Mucosa of stomach (tissue), 1 donor: Measurements from ENCODE around the gene BTAF1.
"Not testable (repeated sequence)": the region's sequence is repeated elsewhere in the genome, so short reads cannot be mapped to it uniquely, and the experiment has no call there.

Experiments used
- H3K27me3 ChIP-seq: one replicate; pipeline ENCODE4 v1.7.0; 2013; ENCODE audit warnings: mild to moderate bottlenecking, low read length; ENCODE audit not compliant: control insufficient read depth, insufficient read depth
- H3K36me3 ChIP-seq: one replicate; pipeline ENCODE4 v1.7.0; 2013; ENCODE audit warnings: low read length; ENCODE audit not compliant: control insufficient read depth, insufficient read depth
- H3K4me1 ChIP-seq: one replicate; pipeline ENCODE4 v1.7.0; 2013; ENCODE audit warnings: mild to moderate bottlenecking, low read length; ENCODE audit not compliant: control insufficient read depth, insufficient read depth
- H3K4me3 ChIP-seq: one replicate; pipeline ENCODE4 v1.7.0; 2013; ENCODE audit warnings: low read length
- H3K9ac ChIP-seq: one replicate; pipeline ENCODE4 v1.7.0; 2013; ENCODE audit warnings: mild to moderate bottlenecking, low read length, moderate library complexity
- H3K9me3 ChIP-seq: one replicate; pipeline ENCODE4 v1.7.0; 2013; ENCODE audit warnings: mild to moderate bottlenecking, low read length, moderate library complexity; ENCODE audit not compliant: control insufficient read depth
- donor health status: Pancreatic carcinoma.

The BTAF1 gene

DNA sequence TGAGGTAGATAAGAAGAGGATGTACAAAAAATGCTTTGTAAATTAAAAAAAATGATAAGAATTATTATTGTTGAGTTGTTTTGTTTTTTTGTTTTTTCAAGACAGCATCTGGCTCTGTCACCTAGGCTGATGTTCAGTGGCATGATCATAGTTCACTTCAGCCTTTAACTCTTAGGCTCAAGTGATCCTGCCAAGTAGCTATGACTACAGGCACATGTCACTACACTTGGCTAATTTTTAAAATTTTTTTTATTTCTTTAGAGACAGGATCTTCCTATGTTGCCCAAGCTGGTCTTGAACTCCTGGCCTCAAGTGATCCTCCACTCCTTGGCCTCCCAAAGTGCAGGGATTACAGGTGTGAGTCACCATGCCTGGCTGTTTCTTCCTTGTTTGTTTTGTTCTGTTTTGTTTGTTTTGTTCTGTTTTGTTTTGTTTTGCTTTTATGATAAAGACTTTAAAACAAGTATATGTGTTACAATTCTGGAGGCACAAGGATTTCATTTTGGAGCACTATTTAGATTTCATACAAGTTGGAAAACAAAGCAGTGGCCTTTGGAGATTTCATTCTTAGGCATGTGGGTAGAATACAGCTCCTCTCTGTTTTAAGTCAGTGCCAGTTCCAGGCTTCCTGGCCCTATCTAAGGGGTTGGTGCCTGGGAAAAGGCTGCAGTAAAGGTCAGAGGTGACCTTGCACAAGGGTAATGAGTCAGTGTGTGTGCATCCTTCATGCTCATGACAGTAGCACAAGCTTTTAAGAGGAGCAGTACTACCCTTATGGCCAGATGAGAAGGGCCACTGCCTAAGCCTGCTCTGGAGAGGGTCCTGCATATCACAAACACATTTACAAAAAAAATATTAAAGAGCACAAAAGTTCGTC lies 32.2 kb upstream of the BTAF1 start:
- peaks cover 4% of the 10 kb centered on the region for H3K4me1 ChIP-seq
- H3K9me3 ChIP-seq = no peaks in the 10 kb centered on the region
- no peaks in the 10 kb centered on the region for H3K36me3 ChIP-seq
- no peak overlapping the region for H3K9ac ChIP-seq
- no peak overlapping the region for H3K4me3 ChIP-seq
- peaks cover 19% of the 10 kb centered on the region for H3K27me3 ChIP-seq

- Histone ChIP-seq H3K4me1 (no peaks in the 10 kb centered on the region), H3K27me3 (peaks cover 10% of the 10 kb centered on the region), H3K9ac (no peak overlapping the region), H3K36me3 (no peaks in the 10 kb centered on the region), H3K4me3 (no peak overlapping the region), H3K9me3 (no peaks in the 10 kb centered on the region)
These were observed 30.5 kb upstream of the BTAF1 start for GRCh38 chr10:91893051-91893450.

GRCh38 chr10:91894261-91894685 lies 29.3 kb upstream of the BTAF1 start:
- H3K4me1 ChIP-seq, H3K4me3 ChIP-seq, H3K9me3 ChIP-seq, H3K9ac ChIP-seq, H3K36me3 ChIP-seq, H3K27me3 ChIP-seq: not testable (repeated sequence)

- no peaks in the 10 kb centered on the region for H3K36me3 ChIP-seq
- no peak overlapping the region for H3K4me3 ChIP-seq
- H3K27me3 ChIP-seq = no peaks in the 10 kb centered on the region
- peaks cover 1% of the 10 kb centered on the region for H3K4me1 ChIP-seq
- no peaks in the 10 kb centered on the region for H3K9me3 ChIP-seq
- no peak overlapping the region for H3K9ac ChIP-seq
These were observed 27.3 kb upstream of the BTAF1 start for GRCh38 chr10:91896212-91896756.

GRCh38 chr10:91897421-91897820 lies 26.1 kb upstream of the BTAF1 start:
- no peaks in the 10 kb centered on the region for H3K27me3 ChIP-seq
- H3K9me3 ChIP-seq = no peaks in the 10 kb centered on the region
- H3K9ac ChIP-seq = no peak overlapping the region
- H3K4me1 ChIP-seq = peaks cover 13% of the 10 kb centered on the region
- no peaks in the 10 kb centered on the region for H3K36me3 ChIP-seq
- no peak overlapping the region for H3K4me3 ChIP-seq

DNA sequence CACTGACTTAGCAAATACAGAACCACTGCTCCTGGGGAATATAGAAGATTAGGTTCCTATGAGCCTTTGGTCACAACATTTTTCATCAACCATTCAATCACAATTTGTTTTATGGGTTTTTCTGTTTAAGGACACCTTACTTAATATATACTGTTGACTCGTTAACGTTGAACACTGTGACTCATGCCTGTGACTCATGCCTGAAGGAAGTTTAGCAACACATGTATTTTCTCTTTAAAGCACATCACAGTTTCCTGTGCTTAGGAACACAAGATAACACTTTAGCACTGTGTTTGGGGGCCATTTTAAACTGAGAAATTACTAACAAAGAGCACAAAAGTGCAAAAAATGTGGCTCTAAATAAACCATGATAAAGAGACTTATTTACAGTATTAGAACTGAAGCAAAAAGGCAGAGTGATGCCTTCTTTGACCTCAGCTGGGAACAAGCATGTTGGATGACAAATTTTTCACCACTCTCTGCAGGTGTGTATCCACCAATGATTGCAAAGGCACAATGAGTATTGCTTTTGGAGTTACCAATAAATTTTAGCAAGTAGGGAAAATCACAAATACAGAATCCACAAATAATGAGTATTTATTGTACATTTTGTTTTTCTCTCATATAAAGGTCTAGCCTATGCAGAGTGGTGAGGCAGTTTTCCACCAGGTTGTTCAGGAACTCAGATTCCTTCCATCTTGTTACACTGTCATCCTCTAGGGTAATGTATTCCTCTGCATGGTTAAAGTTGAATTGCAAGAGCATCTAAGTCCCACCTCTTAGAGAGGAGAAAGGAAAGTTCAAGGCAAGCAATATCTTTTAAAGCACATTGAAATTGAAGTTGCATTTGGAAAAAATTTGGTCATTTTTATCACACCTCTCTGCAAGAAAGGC lies 21.5 kb upstream of the BTAF1 start:
- H3K9ac ChIP-seq = no peak overlapping the region
- peaks cover 13% of the 10 kb centered on the region for H3K4me1 ChIP-seq
- no peaks in the 10 kb centered on the region for H3K9me3 ChIP-seq
- H3K36me3 ChIP-seq = no peaks in the 10 kb centered on the region
- H3K4me3 ChIP-seq = no peak overlapping the region
- no peaks in the 10 kb centered on the region for H3K27me3 ChIP-seq

GRCh38 chr10:91907033-91907594 lies 16.5 kb upstream of the BTAF1 start:
- Histone ChIP-seq H3K27me3 (no peaks in the 10 kb centered on the region), H3K9ac (no peak overlapping the region), H3K4me1 (peaks cover 4% of the 10 kb centered on the region), H3K4me3 (no peak overlapping the region), H3K9me3 (no peaks in the 10 kb centered on the region), H3K36me3 (no peaks in the 10 kb centered on the region)

GRCh38 chr10:91907914-91908336 lies 15.6 kb upstream of the BTAF1 start:
- H3K9me3 ChIP-seq = no peaks in the 10 kb centered on the region
- no peaks in the 10 kb centered on the region for H3K36me3 ChIP-seq
- peak overlapping the region; percentile 60 for H3K4me3 ChIP-seq
- H3K9ac ChIP-seq = peak overlapping the region; percentile 83
- H3K4me1 ChIP-seq = no peaks in the 10 kb centered on the region
- H3K27me3 ChIP-seq = no peaks in the 10 kb centered on the region

DNA sequence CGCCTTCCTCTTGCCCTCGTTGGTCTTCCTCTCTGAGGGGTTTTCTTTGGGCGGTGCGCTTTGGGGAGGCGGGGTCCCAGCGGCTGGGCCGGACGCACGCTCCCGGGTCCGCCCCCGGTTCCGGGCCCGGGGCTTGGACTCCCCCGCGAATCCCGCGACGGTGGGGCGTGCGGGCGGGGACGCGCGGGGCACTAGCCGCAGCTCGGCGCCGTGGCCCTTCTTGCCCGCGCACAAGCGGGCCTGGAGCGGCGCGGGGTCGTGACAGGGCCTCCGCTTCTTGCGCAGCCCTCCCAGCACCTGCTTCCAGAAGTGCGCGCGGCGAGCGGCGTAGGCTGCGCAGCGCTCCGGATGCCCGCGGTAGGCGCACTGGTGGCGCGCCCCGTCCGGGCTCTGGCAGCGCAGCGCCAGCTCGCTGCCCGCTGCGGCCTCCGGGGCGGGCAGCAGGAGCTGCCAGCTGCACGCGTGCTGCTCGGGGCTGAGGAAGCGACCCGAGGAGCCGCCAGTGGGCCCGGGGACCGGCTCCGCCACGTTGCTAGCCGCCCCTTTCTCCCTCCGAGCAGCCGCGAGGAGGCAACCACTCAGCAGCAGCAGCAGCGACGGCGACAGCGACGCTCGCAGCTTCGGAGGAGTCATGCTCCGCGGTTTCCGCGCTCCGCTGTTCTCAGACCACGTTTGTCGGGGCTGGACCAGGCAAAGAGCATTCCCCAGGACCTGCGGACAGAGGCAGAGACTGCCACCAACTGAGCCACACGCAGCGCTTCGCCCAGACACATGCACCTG lies 15.0 kb upstream of the BTAF1 start:
- Histone ChIP-seq H3K9me3 (no peaks in the 10 kb centered on the region), H3K4me3 (peak overlapping the region; percentile 60), H3K36me3 (no peaks in the 10 kb centered on the region), H3K9ac (peak overlapping the region; percentile 83), H3K27me3 (no peaks in the 10 kb centered on the region), H3K4me1 (no peaks in the 10 kb centered on the region)

DNA sequence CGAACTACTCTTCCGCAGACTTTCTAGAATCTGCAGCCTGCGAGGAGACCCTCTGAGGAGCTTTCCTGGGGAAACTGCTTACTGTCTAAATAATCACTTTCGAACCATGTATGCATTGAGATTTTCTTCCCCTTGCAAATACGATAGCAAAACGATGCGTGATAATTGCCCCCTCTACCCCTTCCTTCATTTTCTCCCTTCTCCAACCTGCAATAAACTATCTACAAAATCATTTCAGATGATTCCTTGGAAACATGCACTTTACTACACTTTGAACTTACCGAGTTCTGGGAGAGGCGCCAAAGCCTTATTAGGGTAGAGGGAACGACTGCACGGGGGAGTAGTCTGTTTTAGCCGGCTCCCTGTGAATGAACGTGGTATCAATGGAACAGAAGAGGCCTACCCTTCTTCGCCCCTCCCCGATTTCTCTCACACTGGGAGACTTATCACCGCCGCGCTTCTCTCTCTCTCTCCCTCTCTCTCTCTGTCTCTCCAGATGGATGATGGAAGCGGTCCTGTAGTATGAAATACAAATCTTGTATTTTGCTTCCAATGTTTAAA lies 14.4 kb upstream of the BTAF1 start, which contains the start of gene FGFBP3:
TSS of gene FGFBP3 (minus strand) at position 370 of the 561 bp plus-strand sequence. CDS start 517 bp downstream, outside the sequence.
- Histone ChIP-seq H3K4me3 (peak within 1 kb of the TSS; percentile 60), H3K36me3 (no peaks in the 10 kb centered on the region), H3K9me3 (no peaks in the 10 kb centered on the region), H3K27me3 (no peaks in the 10 kb centered on the region), H3K4me1 (no peaks in the 10 kb centered on the region), H3K9ac (peak within 1 kb of the TSS; percentile 83)

DNA sequence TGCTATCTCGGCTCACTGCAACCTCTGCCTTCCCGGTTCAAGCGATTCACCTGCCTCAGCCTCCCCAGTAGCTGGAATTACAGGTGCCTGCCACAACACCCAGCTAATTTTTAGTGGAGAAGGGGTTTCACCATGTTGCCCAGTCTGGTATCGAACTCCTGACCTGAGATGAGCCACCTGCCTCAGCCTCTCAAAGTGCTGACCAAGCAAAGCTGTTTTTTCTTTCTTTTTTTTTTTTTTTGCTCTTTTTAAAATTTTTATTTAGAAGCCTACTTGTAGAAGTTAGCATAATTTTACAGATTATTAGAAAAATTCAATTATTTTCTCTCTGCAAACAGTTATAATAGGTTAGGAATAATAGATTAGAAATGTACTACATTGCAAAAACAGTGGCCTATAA lies 13.1 kb upstream of the BTAF1 start:
- no peaks in the 10 kb centered on the region for H3K9me3 ChIP-seq
- no peak overlapping the region for H3K4me3 ChIP-seq
- no peaks in the 10 kb centered on the region for H3K27me3 ChIP-seq
- no peak overlapping the region for H3K9ac ChIP-seq
- H3K36me3 ChIP-seq = no peaks in the 10 kb centered on the region
- H3K4me1 ChIP-seq = no peaks in the 10 kb centered on the region
